HAP-1 (cell line): ENCODE measurements around the gene PLAC8.
"Not testable (repeated sequence)": the region's sequence is repeated elsewhere in the genome, so short reads cannot be mapped to it uniquely, and the experiment has no call there.

Experiments
- DNase-seq, 2 experiments: peaks; one replicate each; pipeline ENCODE4 v3.0.0-alpha.2; 2016 to 2020; ENCODE audit warnings: low spot score in 2 of 2
- H3K27me3 ChIP-seq: fragments of 250-450 bp; sonication (Bioruptor Pico); 2 replicates; pipeline ENCODE4 v1.5.1; 2020; ENCODE audit warnings: low read depth, mild to moderate bottlenecking, moderate library complexity
- H3K36me3 ChIP-seq: fragments of 250-450 bp; sonication (Bioruptor Pico); replicated peaks from 2 replicates; pipeline ENCODE4 v1.5.1; 2020; ENCODE audit warnings: mild to moderate bottlenecking
- H3K4me1 ChIP-seq: fragments of 250-450 bp; sonication (Bioruptor Pico); 2 replicates; pipeline ENCODE4 v1.5.1; 2020; ENCODE audit warnings: mild to moderate bottlenecking
- H3K4me3 ChIP-seq: fragments of 250-450 bp; sonication (Bioruptor Pico); 2 replicates; pipeline ENCODE4 v1.5.1; 2020; ENCODE audit warnings: mild to moderate bottlenecking, moderate library complexity
- H3K9me3 ChIP-seq: fragments of 250-450 bp; sonication (Bioruptor Pico); 2 replicates; pipeline ENCODE4 v1.5.1; 2020; ENCODE audit warnings: mild to moderate bottlenecking, moderate library complexity
- in situ Hi-C: fragments of 300-500 bp; cut with MboI; formaldehyde crosslinking; loops from 3 replicates; pipeline ENCODE4 v1.14.3; 2020; ENCODE audit warnings: low sequenced_read_pairs, inconsistent platforms, mixed read lengths

The PLAC8 gene

GRCh38 chr4:83071116-83071515 lies 43.4 kb downstream of the PLAC8 start:
- Histone ChIP-seq H3K9me3 (no peaks in the 10 kb centered on the region), H3K36me3 (peaks cover 26% of the 10 kb centered on the region), H3K27me3 (no peaks in the 10 kb centered on the region), H3K4me3 (no peak overlapping the region), H3K4me1 (no peaks in the 10 kb centered on the region)
- no peak for DNase-seq
- in situ Hi-C loops: no loop called here

- Histone ChIP-seq H3K36me3 (peaks cover 26% of the 10 kb centered on the region), H3K4me3 (no peak overlapping the region), H3K4me1 (no peaks in the 10 kb centered on the region), H3K9me3 (no peaks in the 10 kb centered on the region), H3K27me3 (no peaks in the 10 kb centered on the region)
- in situ Hi-C loops: no loop called here
- DNase-seq: no peak
Measured at GRCh38 chr4:83067058-83067639, 47.4 kb downstream of the PLAC8 start.

GRCh38 chr4:83065266-83065665 lies 49.3 kb downstream of the PLAC8 start:
- in situ Hi-C loops: no loop called here
- no peaks in the 10 kb centered on the region for H3K4me1 ChIP-seq
- H3K9me3 ChIP-seq: no peaks in the 10 kb centered on the region
- no peak overlapping the region for H3K4me3 ChIP-seq
- DNase-seq: no peak
- peaks cover 26% of the 10 kb centered on the region for H3K36me3 ChIP-seq
- H3K27me3 ChIP-seq: no peaks in the 10 kb centered on the region

- Histone ChIP-seq H3K4me3 (no peak overlapping the region), H3K4me1 (no peaks in the 10 kb centered on the region), H3K27me3 (no peaks in the 10 kb centered on the region), H3K36me3 (peaks cover 19% of the 10 kb centered on the region), H3K9me3 (no peaks in the 10 kb centered on the region)
- DNase-seq: no peak
- in situ Hi-C loops: no loop called here
Measured at GRCh38 chr4:83062739-83063138, 51.8 kb downstream of the PLAC8 start.

- no peak overlapping the region for H3K4me3 ChIP-seq
- H3K9me3 ChIP-seq: no peaks in the 10 kb centered on the region
- H3K36me3 ChIP-seq: peaks cover 10% of the 10 kb centered on the region; the same call in 1 of the 2 replicates
- H3K4me1 ChIP-seq: peaks cover 4% of the 10 kb centered on the region; the same call in 1 of the 2 replicates
- H3K27me3 ChIP-seq: no peaks in the 10 kb centered on the region
- in situ Hi-C loops: no loop called here
- DNase-seq: no peak
Measured at GRCh38 chr4:83054928-83055327, 59.6 kb downstream of the PLAC8 start.

GRCh38 chr4:83048781-83049180 lies 65.7 kb downstream of the PLAC8 start:
- H3K27me3 ChIP-seq, DNase-seq, in situ Hi-C loops, H3K4me3 ChIP-seq, H3K9me3 ChIP-seq, H3K4me1 ChIP-seq, H3K36me3 ChIP-seq: not testable (repeated sequence)

GRCh38 chr4:83046693-83047473 lies 67.6 kb downstream of the PLAC8 start:
- in situ Hi-C loops: no loop called here
- H3K36me3 ChIP-seq: no peaks in the 10 kb centered on the region; the same call in 1 of the 2 replicates
- no peak for DNase-seq
- H3K4me3 ChIP-seq: no peak overlapping the region
- H3K4me1 ChIP-seq: no peaks in the 10 kb centered on the region; the same call in 1 of the 2 replicates
- no peaks in the 10 kb centered on the region for H3K27me3 ChIP-seq
- H3K9me3 ChIP-seq: no peaks in the 10 kb centered on the region

GRCh38 chr4:83043801-83044407 lies 70.6 kb downstream of the PLAC8 start:
- Histone ChIP-seq H3K9me3 (no peaks in the 10 kb centered on the region), H3K4me1 (no peaks in the 10 kb centered on the region; the same call in 1 of the 2 replicates), H3K27me3 (no peaks in the 10 kb centered on the region), H3K4me3 (no peak overlapping the region), H3K36me3 (no peaks in the 10 kb centered on the region)
- no peak for DNase-seq
- in situ Hi-C loops: no loop called here

- DNase-seq, H3K4me3 ChIP-seq, H3K27me3 ChIP-seq, H3K4me1 ChIP-seq, in situ Hi-C loops, H3K36me3 ChIP-seq, H3K9me3 ChIP-seq: not testable (repeated sequence)
Measured at GRCh38 chr4:83043157-83043556, 71.4 kb downstream of the PLAC8 start.

GRCh38 chr4:83040269-83040668 lies 74.3 kb downstream of the PLAC8 start:
- Histone ChIP-seq H3K36me3 (no peaks in the 10 kb centered on the region), H3K27me3 (no peaks in the 10 kb centered on the region), H3K4me3 (no peak overlapping the region), H3K4me1 (peaks cover 21% of the 10 kb centered on the region), H3K9me3 (no peaks in the 10 kb centered on the region)
- in situ Hi-C loops: no loop called here
- no peak for DNase-seq
